HG03439 (cell line): ENCODE data around the gene SDK1.

Source experiments
- ATAC-seq: cut with Tn5 transposase; IDR thresholded peaks from one replicate; pipeline ENCODE4 v1.9.1; 2021; ENCODE audit warnings: mild to moderate bottlenecking, moderate library complexity; ENCODE audit not compliant: unreplicated experiment

Gene SDK1

GRCh38 chr7:3778345-3778744 lies 477.3 kb downstream of the SDK1 start:
- ATAC-seq = no peak

GRCh38 chr7:3780016-3780415 lies 479.0 kb downstream of the SDK1 start:
- ATAC-seq = no peak

GRCh38 chr7:3780525-3780924 lies 479.5 kb downstream of the SDK1 start:
- no peak for ATAC-seq

GRCh38 chr7:3781607-3782006 lies 480.6 kb downstream of the SDK1 start:
- ATAC-seq = no peak

- no peak for ATAC-seq
These were observed 486.7 kb downstream of the SDK1 start for GRCh38 chr7:3787717-3788264.

GRCh38 chr7:3790803-3791202 lies 489.8 kb downstream of the SDK1 start:
- no peak for ATAC-seq

GRCh38 chr7:3791327-3791726 lies 490.3 kb downstream of the SDK1 start:
- ATAC-seq = no peak

GRCh38 chr7:3795141-3795540 lies 494.1 kb downstream of the SDK1 start:
- no peak for ATAC-seq

- ATAC-seq = no peak
These were observed 494.7 kb downstream of the SDK1 start for GRCh38 chr7:3795781-3796180.

- ATAC-seq = no peak
These were observed 504.1 kb downstream of the SDK1 start for GRCh38 chr7:3805151-3805550.

- ATAC-seq = no peak
These were observed 505.5 kb downstream of the SDK1 start for GRCh38 chr7:3806516-3806915.

- ATAC-seq = no peak
These were observed 506.8 kb downstream of the SDK1 start for GRCh38 chr7:3807824-3808223.

- no peak for ATAC-seq
These were observed 520.4 kb downstream of the SDK1 start for GRCh38 chr7:3821488-3821887.

GRCh38 chr7:3825491-3825890 lies 524.4 kb downstream of the SDK1 start:
- no peak for ATAC-seq

GRCh38 chr7:3832199-3832598 lies 531.1 kb downstream of the SDK1 start:
- ATAC-seq = no peak

- no peak for ATAC-seq
These were observed 534.1 kb downstream of the SDK1 start for GRCh38 chr7:3835109-3835508.

- ATAC-seq = no peak
These were observed 535.8 kb downstream of the SDK1 start for GRCh38 chr7:3836855-3837254.

GRCh38 chr7:3844540-3845151 lies 543.6 kb downstream of the SDK1 start:
- no peak for ATAC-seq

- ATAC-seq = no peak
These were observed 545.7 kb downstream of the SDK1 start for GRCh38 chr7:3846738-3847137.

- no peak for ATAC-seq
These were observed 546.3 kb downstream of the SDK1 start for GRCh38 chr7:3847336-3847735.

GRCh38 chr7:3859431-3859830 lies 558.4 kb downstream of the SDK1 start:
- no peak for ATAC-seq

GRCh38 chr7:3860932-3861331 lies 559.9 kb downstream of the SDK1 start:
- ATAC-seq = no peak

GRCh38 chr7:3861386-3861785 lies 560.3 kb downstream of the SDK1 start:
- ATAC-seq = no peak
